PC-9 (cell line): ENCODE measurements around the gene ANKLE2. TPM values are rescaled to one million over a fixed set of nuclear protein-coding genes. Genes with fewer than 3 reads are reported as not detected.

Source experiments
- BruUV-seq: library from RNA; stranded (reverse); fragments of 400-500 nt; replicated peaks from 2 replicates; lab custom pipeline; 2021; lab: Mats Ljungman, UMichigan
- CTCF ChIA-PET: fragments of 300-600 bp; sonication (Branson Sonifier 250); formaldehyde crosslinking; loops from one replicate; lab custom pipeline; 2022; ENCODE audit warnings: antibody characterized with exemption; lab: Charles Lee
- POLR2A ChIA-PET: fragments of 300-600 bp; sonication (Branson Sonifier 250); formaldehyde crosslinking; loops from one replicate; lab custom pipeline; 2022; ENCODE audit warnings: antibody characterized with exemption; ENCODE audit not compliant: unreplicated experiment; lab: Charles Lee
- DNase-seq, 2 experiments: peaks; one replicate each; pipeline versions ENCODE4 v3.0.0 to v3.0.0-alpha.2; 2015 to 2022; ENCODE audit warnings: mixed read lengths in 1 of 2
- H2AFZ ChIP-seq: fragments of 200-600 bp; sonication (generic); 2 replicates; pipeline ENCODE4 v1.8.1; 2017; ENCODE audit warnings: antibody characterized with exemption
- H3F3A ChIP-seq: fragments of 200-600 bp; sonication (generic); 2 replicates; pipeline ENCODE4 v1.8.1; 2017; ENCODE audit warnings: antibody characterized with exemption, mild to moderate bottlenecking, low read depth; ENCODE audit not compliant: insufficient read depth
- H3K27ac ChIP-seq: fragments of 200-600 bp; sonication (generic); 2 replicates; pipeline ENCODE4 v1.6.1; 2016; ENCODE audit warnings: mixed run types
- H3K27me3 ChIP-seq: fragments of 200-600 bp; sonication (generic); 2 replicates; pipeline ENCODE4 v1.6.1; 2016; ENCODE audit warnings: low read depth, mixed run types; ENCODE audit not compliant: insufficient read depth
- H3K36me3 ChIP-seq: fragments of 200-600 bp; sonication (generic); 2 replicates; pipeline ENCODE4 v1.6.1; 2016; ENCODE audit warnings: low read depth, mixed run types
- H3K4me1 ChIP-seq: fragments of 200-600 bp; sonication (generic); replicated peaks from 2 replicates; pipeline ENCODE4 v1.6.1; 2016; ENCODE audit warnings: mixed run types; ENCODE audit not compliant: insufficient read depth
- H3K4me2 ChIP-seq: fragments of 200-600 bp; sonication (generic); 2 replicates; pipeline ENCODE4 v1.6.1; 2017; ENCODE audit warnings: mixed run types
- H3K4me3 ChIP-seq: fragments of 200-600 bp; sonication (generic); 2 replicates; pipeline ENCODE4 v1.6.1; 2016; ENCODE audit warnings: mixed run types
- H3K79me2 ChIP-seq: fragments of 200-600 bp; sonication (generic); 2 replicates; pipeline ENCODE4 v1.6.1; 2017; ENCODE audit warnings: low read depth, mixed run types
- H3K9me2 ChIP-seq: fragments of 200-600 bp; sonication (generic); 2 replicates; pipeline ENCODE4 v1.8.1; 2017; ENCODE audit warnings: mild to moderate bottlenecking; ENCODE audit not compliant: insufficient read depth
- H3K9me3 ChIP-seq: fragments of 200-600 bp; sonication (generic); 2 replicates; pipeline ENCODE4 v1.8.1; 2016; ENCODE audit warnings: low read depth; ENCODE audit not compliant: insufficient read depth
- H4K20me1 ChIP-seq: fragments of 200-600 bp; sonication (generic); 2 replicates; pipeline ENCODE4 v1.8.1; 2017; ENCODE audit not compliant: insufficient read depth
- CTCF ChIP-seq: fragments of 200-600 bp; sonication (generic); conservative IDR thresholded peaks from 2 replicates; pipeline ENCODE4 v1.6.1; 2017; ENCODE audit warnings: mixed run types, antibody characterized with exemption, mild to moderate bottlenecking, moderate library complexity
- EZH2 ChIP-seq: fragments of 200-600 bp; sonication (generic); IDR thresholded peaks from 2 replicates; pipeline ENCODE4 v1.8.0; 2017; ENCODE audit warnings: antibody characterized with exemption, low read depth
- intact Hi-C: fragments of 100-400 bp; cut with micrococcal nuclease; formaldehyde crosslinking; loops from one replicate; pipeline ENCODE4 v1.10.0; 2022; ENCODE audit not compliant: unreplicated experiment
- total RNA-seq: library from RNA; stranded (reverse); gene quantifications from 2 replicates; pipeline ENCODE4 v1.2.3, GENCODE V29; 2021

ANKLE2 gene
- total RNA-seq, 1 experiment from 2014 or later = 102 TPM

GRCh38 chr12:132781938-132782337, 20.3 kb upstream of the ANKLE2 start:
- H3K27ac ChIP-seq = no peak overlapping the region
- H4K20me1 ChIP-seq = peaks cover 5% of the 10 kb centered on the region; the same call in 1 of the 2 replicates
- no peak overlapping the region for H3K4me2 ChIP-seq
- H3K4me3 ChIP-seq = no peak overlapping the region
- no peaks in the 10 kb centered on the region for H3K4me1 ChIP-seq
- H3K9me3 ChIP-seq = no peaks in the 10 kb centered on the region
- CTCF ChIA-PET = no interaction called here
- H3K9me2 ChIP-seq = no peaks in the 10 kb centered on the region
- H3F3A ChIP-seq = peaks cover 8% of the 10 kb centered on the region; the same call in 1 of the 2 replicates
- H3K79me2 ChIP-seq = no peaks in the 10 kb centered on the region
- BruUV-seq = no TSS peak
- no peak for DNase-seq
- H3K36me3 ChIP-seq = 0 out of 2 replicates have a peak, but pooled peaks cover 13% of the 10 kb centered on the region
- no peak overlapping the region for H2AFZ ChIP-seq
- intact Hi-C loops = no loop called here
- POLR2A ChIA-PET = no interaction called here
- TF ChIP-seq CTCF = no peak
- TF ChIP-seq EZH2 = no peak
- no peaks in the 10 kb centered on the region for H3K27me3 ChIP-seq

DNA sequence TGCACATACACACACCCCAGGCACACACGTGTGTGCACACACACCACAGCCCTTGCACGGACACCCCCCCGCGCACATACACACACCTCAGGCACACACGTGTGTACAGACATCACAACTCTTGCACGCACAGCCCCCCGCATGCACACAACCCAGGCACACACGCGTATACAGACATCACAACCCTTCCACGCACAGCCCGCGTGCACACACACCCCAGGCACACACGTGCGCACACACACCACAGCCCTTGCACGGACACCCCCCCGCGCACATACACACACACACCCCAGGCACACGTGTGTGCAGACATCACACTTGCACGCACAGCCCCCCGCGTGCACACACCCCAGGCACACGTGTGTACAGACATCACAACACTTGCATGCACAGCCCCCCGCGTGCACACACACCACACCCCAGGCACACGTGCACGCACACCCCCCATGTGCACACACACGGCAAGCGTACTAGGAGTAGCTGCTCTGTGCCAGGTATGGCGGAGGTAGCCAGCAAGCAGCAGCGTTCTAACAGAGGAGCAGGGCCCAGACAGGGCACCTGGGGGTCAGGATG, 18.2 kb upstream of the ANKLE2 start:
- no peaks in the 10 kb centered on the region for H3K9me2 ChIP-seq
- POLR2A ChIA-PET = no interaction called here
- H3K4me1 ChIP-seq = no peaks in the 10 kb centered on the region
- no peaks in the 10 kb centered on the region for H3K9me3 ChIP-seq
- BruUV-seq = no TSS peak
- H3K27me3 ChIP-seq = no peaks in the 10 kb centered on the region; the same call in 1 of the 2 replicates
- H2AFZ ChIP-seq = no peak overlapping the region
- TF ChIP-seq CTCF (no peak), EZH2 (no peak)
- DNase-seq = no peak
- no peaks in the 10 kb centered on the region for H3K79me2 ChIP-seq
- H3K27ac ChIP-seq = no peak overlapping the region
- H3F3A ChIP-seq = no peaks in the 10 kb centered on the region; the same call in 1 of the 2 replicates
- H3K36me3 ChIP-seq = 0 out of 2 replicates have a peak, but pooled peaks cover 13% of the 10 kb centered on the region
- 0 out of 2 replicates have a peak, but pooled peaks cover 5% of the 10 kb centered on the region for H4K20me1 ChIP-seq
- CTCF ChIA-PET = no interaction called here
- intact Hi-C loops = no loop called here
- no peak overlapping the region for H3K4me3 ChIP-seq
- H3K4me2 ChIP-seq = no peak overlapping the region

GRCh38 chr12:132777614-132778013, 16.0 kb upstream of the ANKLE2 start:
- DNase-seq = no peak
- H3K27me3 ChIP-seq = no peaks in the 10 kb centered on the region; the same call in 1 of the 2 replicates
- H3K9me2 ChIP-seq = no peaks in the 10 kb centered on the region
- intact Hi-C loops = no loop called here
- H3K4me3 ChIP-seq = no peak overlapping the region
- H3K27ac ChIP-seq = no peak overlapping the region
- H3K36me3 ChIP-seq = 0 out of 2 replicates have a peak, but pooled peaks cover 10% of the 10 kb centered on the region
- H3K79me2 ChIP-seq = no peaks in the 10 kb centered on the region
- ChIA-PET CTCF (no interaction called here), POLR2A (no interaction called here)
- BruUV-seq = no TSS peak
- no peaks in the 10 kb centered on the region for H3K9me3 ChIP-seq
- H3F3A ChIP-seq = no peaks in the 10 kb centered on the region; the same call in 1 of the 2 replicates
- H3K4me2 ChIP-seq = no peak overlapping the region
- peaks cover 10% of the 10 kb centered on the region; the same call in 1 of the 2 replicates for H4K20me1 ChIP-seq
- no peaks in the 10 kb centered on the region for H3K4me1 ChIP-seq
- no peak overlapping the region for H2AFZ ChIP-seq
- TF ChIP-seq CTCF = no peak
- TF ChIP-seq EZH2 = no peak
